ENCODE data around the gene AEBP1. TPM values are rescaled to one million over a fixed set of nuclear protein-coding genes. Genes with fewer than 3 reads are reported as not detected.
A peak's percentile ranks its signal among the peaks of the same experiment; 100 is the strongest.

Gene AEBP1
- total RNA-seq (ENCODE audit: unreplicated experiment): 35.4 TPM
- long read RNA-seq, partial matches to known transcripts: 4 of 6 reads
- long read RNA-seq, other reads (novel, unspliced or antisense): 2 of 6 reads

- H3K4me1 Mint-ChIP-seq (ENCODE audit: low read depth, unreplicated experiment): peaks cover 10% of the 10 kb centered on the region
- H3K27ac Mint-ChIP-seq (ENCODE audit: unreplicated experiment): no peak within 1 kb of the TSS
- TF ChIP-seq CTCF (IDR thresholded peaks at IDR 0.05; ENCODE audit: partially characterized antibody, unreplicated experiment): no peak
- no peaks in the 10 kb centered on the region for H3K36me3 Mint-ChIP-seq (ENCODE audit: unreplicated experiment)
- H3K4me3 Mint-ChIP-seq (ENCODE audit: unreplicated experiment): peak within 1 kb of the TSS; percentile 77
- DNase-seq: peak; percentile 60
- H3K9me3 Mint-ChIP-seq (ENCODE audit: unreplicated experiment): no peaks in the 10 kb centered on the region
- peaks cover 9% of the 10 kb centered on the region for H3K27me3 Mint-ChIP-seq (ENCODE audit: unreplicated experiment)
These were observed at the start of gene AEBP1 for GRCh38 chr7:44103923-44104859. Gene AEBP1, plus strand, starts transcription at chr7:44104345. Its CDS starts 321 bp downstream, at chr7:44104666.

GRCh38 chr7:44056681-44057080 is 47.5 kb upstream of the AEBP1 start:
- peaks cover 4% of the 10 kb centered on the region for H3K27me3 Mint-ChIP-seq (ENCODE audit: unreplicated experiment)
- H3K4me3 Mint-ChIP-seq (ENCODE audit: unreplicated experiment): no peak overlapping the region
- peaks cover 2% of the 10 kb centered on the region for H3K9me3 Mint-ChIP-seq (ENCODE audit: unreplicated experiment)

GRCh38 chr7:44057181-44057848 is 46.8 kb upstream of the AEBP1 start:
- Mint-ChIP-seq H3K27me3 (ENCODE audit: unreplicated experiment) (peaks cover 4% of the 10 kb centered on the region), H3K9me3 (ENCODE audit: unreplicated experiment) (peaks cover 2% of the 10 kb centered on the region), H3K4me3 (ENCODE audit: unreplicated experiment) (no peak overlapping the region), H3K27ac (ENCODE audit: unreplicated experiment) (no peak overlapping the region), H3K36me3 (ENCODE audit: unreplicated experiment) (no peaks in the 10 kb centered on the region), H3K4me1 (ENCODE audit: low read depth, unreplicated experiment) (no peaks in the 10 kb centered on the region)
- no peak for TF ChIP-seq CTCF (IDR thresholded peaks at IDR 0.05; ENCODE audit: partially characterized antibody, unreplicated experiment)
- DNase-seq: no peak

More at GRCh38 chr7:44056681-44057080, 47.5 kb upstream of the AEBP1 start:
- no peaks in the 10 kb centered on the region for H3K36me3 Mint-ChIP-seq (ENCODE audit: unreplicated experiment)
- H3K4me1 Mint-ChIP-seq (ENCODE audit: low read depth, unreplicated experiment): no peaks in the 10 kb centered on the region
- TF ChIP-seq CTCF (IDR thresholded peaks at IDR 0.05; ENCODE audit: partially characterized antibody, unreplicated experiment): no peak
- H3K27ac Mint-ChIP-seq (ENCODE audit: unreplicated experiment): no peak overlapping the region
- DNase-seq: no peak

DNA sequence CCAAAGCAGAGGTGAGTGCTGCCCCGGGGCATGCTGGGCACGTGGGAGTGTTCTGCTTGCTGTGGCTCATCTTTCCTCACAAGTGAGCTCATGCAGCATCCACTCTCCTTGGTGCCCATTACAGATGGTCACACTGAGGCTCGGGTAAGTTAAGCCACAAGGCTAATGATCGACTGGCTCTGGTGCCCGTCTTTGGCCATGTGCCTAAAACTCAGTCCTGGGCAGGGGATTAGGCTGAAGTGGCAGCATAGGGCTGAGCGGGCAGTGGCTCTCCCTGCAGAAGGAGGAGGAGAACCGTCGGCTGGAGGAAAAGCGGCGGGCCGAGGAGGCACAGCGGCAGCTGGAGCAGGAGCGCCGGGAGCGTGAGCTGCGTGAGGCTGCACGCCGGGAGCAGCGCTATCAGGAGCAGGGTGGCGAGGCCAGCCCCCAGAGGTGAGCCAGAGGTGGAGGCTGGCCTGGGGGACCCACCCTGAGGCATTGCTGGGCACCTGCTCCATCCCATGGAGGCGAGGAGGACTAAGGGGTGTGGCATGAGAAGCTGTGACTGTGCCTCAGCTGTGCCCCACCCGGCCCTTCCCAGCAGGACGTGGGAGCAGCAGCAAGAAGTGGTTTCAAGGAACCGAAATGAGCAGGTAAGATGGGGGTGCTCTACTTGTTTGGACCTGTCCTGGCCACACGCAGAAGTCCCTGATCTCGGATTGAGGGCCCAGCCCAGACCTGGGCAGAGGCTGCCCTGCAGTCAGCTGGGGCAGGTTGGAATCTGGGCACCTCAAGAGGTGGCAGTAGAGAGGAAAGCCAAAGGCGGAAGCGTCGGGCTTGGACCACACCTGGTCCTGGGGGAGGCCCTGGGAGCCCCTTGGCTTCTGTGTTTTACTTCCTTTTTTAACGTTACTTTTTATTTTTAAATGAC is 46.0 kb upstream of the AEBP1 start:
- DNase-seq: no peak
- H3K27ac Mint-ChIP-seq (ENCODE audit: unreplicated experiment): no peak overlapping the region
- H3K27me3 Mint-ChIP-seq (ENCODE audit: unreplicated experiment): peaks cover 7% of the 10 kb centered on the region
- no peaks in the 10 kb centered on the region for H3K4me1 Mint-ChIP-seq (ENCODE audit: low read depth, unreplicated experiment)
- TF ChIP-seq CTCF (IDR thresholded peaks at IDR 0.05; ENCODE audit: partially characterized antibody, unreplicated experiment): no peak
- no peaks in the 10 kb centered on the region for H3K36me3 Mint-ChIP-seq (ENCODE audit: unreplicated experiment)
- peaks cover 2% of the 10 kb centered on the region for H3K9me3 Mint-ChIP-seq (ENCODE audit: unreplicated experiment)
- H3K4me3 Mint-ChIP-seq (ENCODE audit: unreplicated experiment): no peak overlapping the region

Data from glutamatergic neuron (in vitro differentiated cells).